ENCODE data around the gene PRPF4. TPM values are rescaled to one million over a fixed set of nuclear protein-coding genes. Genes with fewer than 3 reads are reported as not detected.

The PRPF4 gene
- total RNA-seq, 2 experiments from 2014 or later, result 23.4 to 25.5 TPM

GRCh38 chr9:113250807-113251206 is 24.7 kb upstream of the PRPF4 start:
- Mint-ChIP-seq H3K9me3 (no peaks in the 10 kb centered on the region), H3K36me3 (ENCODE audit: low read depth) (peaks cover 6% of the 10 kb centered on the region), H3K4me1 (ENCODE audit: low read depth) (no peaks in the 10 kb centered on the region), H3K27me3 (no peaks in the 10 kb centered on the region), H3K4me3 (no peak overlapping the region), H3K27ac (no peak overlapping the region)
- TF ChIP-seq CTCF (IDR thresholded peaks at IDR 0.05), result no peak
- CTCF ChIA-PET, result no interaction called here
- H3K36me3 ChIP-seq (ENCODE audit: insufficient read depth, low read length), result no peaks in the 10 kb centered on the region
- H3K9me3 ChIP-seq (ENCODE audit: control insufficient read depth in 1 of 2, insufficient read depth in 1 of 2, low read length in 2 of 2), result no peaks in the 10 kb centered on the region
- no peaks in the 10 kb centered on the region for H3K27me3 ChIP-seq (ENCODE audit: control insufficient read depth in 1 of 2, insufficient read depth in 2 of 2, low read length in 2 of 2)
- POLR2A ChIA-PET, result no interaction called here
- DNase-seq (no peak), ATAC-seq (ENCODE audit: poor library complexity) (no peak)
- no peak overlapping the region for H3K4me3 ChIP-seq (ENCODE audit: low read length)
- H3K4me1 ChIP-seq (ENCODE audit: insufficient read depth, low read length), result no peaks in the 10 kb centered on the region
- no peak overlapping the region for H3K27ac ChIP-seq (ENCODE audit: low read depth in 1 of 2, low read length in 2 of 2)
- intact Hi-C loops (cut with DNase I, micrococcal nuclease), result no loop called here

GRCh38 chr9:113254991-113255390 is 20.5 kb upstream of the PRPF4 start:
- no peak for TF ChIP-seq CTCF (IDR thresholded peaks at IDR 0.05)
- ATAC-seq (ENCODE audit: poor library complexity) (no peak), DNase-seq (no peak)
- peaks cover 25% of the 10 kb centered on the region for H3K36me3 Mint-ChIP-seq (ENCODE audit: low read depth)
- intact Hi-C loops (cut with DNase I, micrococcal nuclease), result no loop called here
- POLR2A ChIA-PET, result no interaction called here
- H3K4me1 Mint-ChIP-seq (ENCODE audit: low read depth), result no peaks in the 10 kb centered on the region
- CTCF ChIA-PET, result no interaction called here
- no peaks in the 10 kb centered on the region for H3K4me1 ChIP-seq (ENCODE audit: insufficient read depth, low read length)
- no peak overlapping the region for H3K4me3 Mint-ChIP-seq
- H3K9me3 ChIP-seq (ENCODE audit: control insufficient read depth in 1 of 2, insufficient read depth in 1 of 2, low read length in 2 of 2), result no peaks in the 10 kb centered on the region
- H3K4me3 ChIP-seq (ENCODE audit: low read length), result no peak overlapping the region
- no peak overlapping the region for H3K27ac ChIP-seq (ENCODE audit: low read depth in 1 of 2, low read length in 2 of 2)
- H3K27me3 ChIP-seq (ENCODE audit: control insufficient read depth in 1 of 2, insufficient read depth in 2 of 2, low read length in 2 of 2), result no peaks in the 10 kb centered on the region
- H3K27ac Mint-ChIP-seq, result no peak overlapping the region
- peaks cover 5% of the 10 kb centered on the region for H3K36me3 ChIP-seq (ENCODE audit: insufficient read depth, low read length)
- no peaks in the 10 kb centered on the region for H3K9me3 Mint-ChIP-seq
- H3K27me3 Mint-ChIP-seq, result no peaks in the 10 kb centered on the region

GRCh38 chr9:113255438-113255837 is 20.0 kb upstream of the PRPF4 start:
- no peaks in the 10 kb centered on the region for H3K4me1 ChIP-seq (ENCODE audit: insufficient read depth, low read length)
- TF ChIP-seq CTCF (IDR thresholded peaks at IDR 0.05), result no peak
- no peaks in the 10 kb centered on the region for H3K4me1 Mint-ChIP-seq (ENCODE audit: low read depth)
- H3K27me3 Mint-ChIP-seq, result no peaks in the 10 kb centered on the region
- CTCF ChIA-PET, result no interaction called here
- H3K9me3 Mint-ChIP-seq, result no peaks in the 10 kb centered on the region
- no peak overlapping the region for H3K27ac Mint-ChIP-seq
- ATAC-seq (ENCODE audit: poor library complexity) (no peak), DNase-seq (no peak)
- H3K9me3 ChIP-seq (ENCODE audit: control insufficient read depth in 1 of 2, insufficient read depth in 1 of 2, low read length in 2 of 2), result no peaks in the 10 kb centered on the region
- no peak overlapping the region for H3K27ac ChIP-seq (ENCODE audit: low read depth in 1 of 2, low read length in 2 of 2)
- POLR2A ChIA-PET, result no interaction called here
- peaks cover 29% of the 10 kb centered on the region for H3K36me3 Mint-ChIP-seq (ENCODE audit: low read depth)
- no peaks in the 10 kb centered on the region for H3K27me3 ChIP-seq (ENCODE audit: control insufficient read depth in 1 of 2, insufficient read depth in 2 of 2, low read length in 2 of 2)
- intact Hi-C loops (cut with DNase I, micrococcal nuclease), result no loop called here
- no peak overlapping the region for H3K4me3 Mint-ChIP-seq
- no peak overlapping the region for H3K4me3 ChIP-seq (ENCODE audit: low read length)
- peaks cover 9% of the 10 kb centered on the region for H3K36me3 ChIP-seq (ENCODE audit: insufficient read depth, low read length)

All from CD4-positive, alpha-beta T cell (primary cell).